Measurements from ENCODE around the gene PPP4R4.
"Not testable (repeated sequence)": the region's sequence is repeated elsewhere in the genome, so short reads cannot be mapped to it uniquely, and the experiment has no call there.

Gene PPP4R4

GRCh38 chr14:94145902-94146527 is 28.1 kb upstream of the PPP4R4 start:
- DNase-seq: peak; percentile 36

GRCh38 chr14:94152676-94153075 is 21.4 kb upstream of the PPP4R4 start:
- no peak for DNase-seq

- no peak for DNase-seq
These were observed 20.3 kb upstream of the PPP4R4 start for GRCh38 chr14:94153750-94154342.

GRCh38 chr14:94156143-94156542 is 18.0 kb upstream of the PPP4R4 start:
- DNase-seq: not testable (repeated sequence)

DNA sequence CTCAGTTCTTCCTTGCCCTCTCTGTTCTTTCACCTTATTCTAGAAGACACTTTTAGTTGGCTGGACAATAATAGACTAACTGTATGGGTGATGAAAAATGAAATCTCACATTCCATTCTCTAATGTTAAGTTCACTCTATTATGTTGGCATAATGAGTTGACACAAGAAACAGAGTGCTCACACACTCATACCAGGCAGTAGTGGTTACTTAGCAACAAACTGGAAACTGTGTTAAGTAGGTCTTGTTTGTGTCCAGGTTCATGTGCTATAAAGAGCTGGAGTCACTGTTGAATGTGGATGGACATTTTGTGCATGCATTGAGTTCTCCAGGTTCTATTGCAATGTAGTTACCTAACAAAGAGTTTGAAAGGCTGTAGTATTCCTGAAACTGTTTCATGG is 16.9 kb upstream of the PPP4R4 start:
- DNase-seq: no peak

GRCh38 chr14:94158239-94158883 is 15.8 kb upstream of the PPP4R4 start:
- DNase-seq: no peak

GRCh38 chr14:94161058-94161457 is 13.1 kb upstream of the PPP4R4 start:
- no peak for DNase-seq

DNA sequence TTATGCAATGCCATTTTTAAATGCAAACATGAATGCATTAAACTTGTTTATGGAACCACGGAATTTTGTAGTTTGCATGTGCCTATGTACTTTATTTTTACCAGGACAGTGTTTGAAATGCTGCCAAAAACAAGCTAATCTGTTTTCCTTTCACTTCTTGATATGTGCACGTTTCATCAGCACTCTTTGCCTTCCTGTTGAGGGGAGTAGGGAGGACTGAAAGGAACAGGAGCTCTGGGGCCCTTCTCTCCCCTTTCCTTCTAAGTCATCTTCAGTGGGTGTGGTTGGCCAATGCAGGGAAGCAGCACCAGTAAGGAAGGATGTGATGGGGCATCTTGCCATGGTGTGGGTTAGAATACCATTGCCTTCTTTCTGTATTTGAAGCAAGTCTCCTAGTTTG is 12.1 kb upstream of the PPP4R4 start:
- DNase-seq: no peak

- DNase-seq: no peak
These were observed 11.7 kb upstream of the PPP4R4 start for GRCh38 chr14:94162466-94162865.

- no peak for DNase-seq
These were observed 10.3 kb upstream of the PPP4R4 start for GRCh38 chr14:94163796-94164195.

GRCh38 chr14:94164685-94165431 is 9.3 kb upstream of the PPP4R4 start:
- no peak for DNase-seq

- DNase-seq: no peak
These were observed 8.4 kb upstream of the PPP4R4 start for GRCh38 chr14:94165744-94166143.

DNA sequence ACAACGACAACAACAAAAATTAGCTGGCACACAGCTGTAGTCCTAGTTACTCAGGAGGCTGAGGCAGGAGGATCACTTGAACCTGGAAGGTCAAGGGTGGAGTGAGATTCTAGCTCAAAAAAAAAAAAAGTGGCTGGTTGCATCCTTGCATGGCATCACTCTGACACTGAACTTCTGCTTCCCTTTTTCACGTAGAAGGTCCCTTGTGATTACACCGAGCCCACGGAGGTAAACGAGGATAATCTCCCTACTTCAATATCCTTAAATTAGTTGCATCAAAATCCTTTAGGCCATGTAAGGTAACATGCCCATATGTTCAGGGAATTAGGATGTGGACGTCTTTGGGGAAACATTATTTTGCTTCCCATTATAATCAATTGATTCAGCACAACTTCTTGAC is 4.0 kb upstream of the PPP4R4 start:
- DNase-seq: no peak

GRCh38 chr14:94171208-94171607 is 2.9 kb upstream of the PPP4R4 start:
- no peak for DNase-seq

DNA sequence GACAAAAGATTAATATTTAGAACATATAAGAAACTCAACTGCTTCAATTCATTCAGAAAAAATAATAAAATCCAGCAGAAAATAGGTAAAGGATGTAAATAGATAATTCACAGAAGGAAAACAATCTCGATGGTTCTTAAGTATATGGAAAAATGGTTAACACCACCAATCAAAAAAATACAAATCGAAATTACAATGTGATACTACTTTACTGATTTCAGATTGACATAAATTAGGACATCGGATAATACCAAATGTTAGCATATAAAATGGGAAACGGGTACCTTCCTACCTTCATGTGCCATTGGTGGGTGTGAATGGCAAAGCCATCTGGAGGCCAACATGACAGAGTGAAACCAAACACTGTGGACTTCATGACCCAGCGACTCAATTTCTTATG is 1.6 kb upstream of the PPP4R4 start:
- no peak for DNase-seq

DNA sequence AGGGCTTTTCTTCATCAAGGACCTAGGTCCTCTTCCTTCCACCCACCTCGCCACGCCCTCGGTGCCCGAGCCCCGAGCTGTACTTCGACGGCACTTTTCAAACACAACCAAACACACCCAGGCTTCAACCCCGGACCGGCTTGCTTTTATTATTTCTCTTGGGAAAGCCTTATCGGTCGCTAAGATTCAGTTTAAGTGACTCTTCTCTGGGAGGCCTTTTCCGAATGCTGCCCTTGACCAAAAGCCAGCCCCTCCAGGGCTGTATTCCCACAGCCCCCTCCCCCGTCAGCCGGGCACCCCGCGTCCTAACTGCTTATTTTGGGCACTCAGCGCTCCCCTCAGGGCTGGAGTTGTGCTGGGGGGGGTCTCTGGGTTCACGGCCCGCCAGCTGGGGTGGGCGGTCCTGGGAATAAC is 644 bp upstream of the PPP4R4 start:
- DNase-seq: peak; percentile 55

GRCh38 chr14:94174604-94175010 is 485 bp downstream of the PPP4R4 start:
- DNase-seq: no peak

DNA sequence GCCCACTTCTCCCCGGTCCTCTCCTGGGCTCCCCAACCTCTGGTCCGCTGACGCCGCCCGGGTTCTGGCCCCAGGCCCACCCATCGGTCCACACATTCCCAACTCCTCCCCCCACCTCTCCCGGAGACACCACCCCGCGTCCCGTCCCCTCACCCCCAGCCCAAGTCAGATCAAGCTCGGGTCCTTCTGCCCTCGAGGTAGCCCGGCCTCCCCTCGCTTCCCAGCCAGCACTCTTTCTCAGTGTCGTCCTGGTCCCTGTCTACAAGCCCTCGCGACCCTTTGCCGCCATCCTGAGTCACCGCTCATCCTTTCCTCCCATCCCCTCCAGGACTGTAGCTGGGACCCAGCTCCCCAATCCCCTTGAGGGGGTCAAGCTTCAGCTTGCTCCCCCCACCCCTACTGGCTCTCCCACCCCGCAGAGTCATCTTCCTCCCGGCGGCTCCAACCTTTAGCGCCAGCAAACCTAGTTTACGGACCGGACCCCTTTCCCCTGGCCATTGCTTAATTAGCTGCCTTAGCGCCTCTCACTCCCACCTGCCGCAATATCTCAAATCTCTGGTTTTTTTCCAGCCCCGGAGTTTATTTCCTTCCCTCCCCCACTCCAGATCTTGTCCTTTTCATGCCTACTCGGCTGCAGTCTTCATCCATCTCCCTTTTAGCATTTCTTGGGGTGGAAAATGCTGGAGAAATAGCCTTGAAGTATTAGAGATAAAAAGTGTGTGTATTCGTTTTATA is 1.1 kb downstream of the PPP4R4 start:
- DNase-seq: peak; percentile 66

DNA sequence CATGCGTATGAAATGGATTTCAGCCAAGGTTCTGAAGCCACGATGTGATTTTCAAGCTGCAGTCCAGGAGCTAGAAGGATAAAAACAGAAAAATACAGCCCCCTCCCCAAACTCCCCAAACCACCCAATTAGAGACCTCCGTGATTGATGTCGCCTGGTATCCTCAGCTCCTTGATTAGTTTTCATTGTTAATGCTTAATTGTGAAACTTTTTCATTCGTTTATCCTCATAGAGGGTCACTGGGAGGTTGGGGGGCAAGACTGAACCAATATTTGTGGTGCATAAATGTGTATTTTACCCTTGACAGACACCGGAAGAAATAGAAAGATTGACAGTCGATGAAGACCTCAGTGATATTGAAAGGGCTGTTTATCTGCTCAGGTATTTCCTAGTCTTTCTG is 1.6 kb downstream of the PPP4R4 start:
- DNase-seq: no peak

- DNase-seq: no peak
These were observed 2.7 kb downstream of the PPP4R4 start for GRCh38 chr14:94176808-94177207.

GRCh38 chr14:94177806-94178205 is 3.7 kb downstream of the PPP4R4 start:
- no peak for DNase-seq

DNA sequence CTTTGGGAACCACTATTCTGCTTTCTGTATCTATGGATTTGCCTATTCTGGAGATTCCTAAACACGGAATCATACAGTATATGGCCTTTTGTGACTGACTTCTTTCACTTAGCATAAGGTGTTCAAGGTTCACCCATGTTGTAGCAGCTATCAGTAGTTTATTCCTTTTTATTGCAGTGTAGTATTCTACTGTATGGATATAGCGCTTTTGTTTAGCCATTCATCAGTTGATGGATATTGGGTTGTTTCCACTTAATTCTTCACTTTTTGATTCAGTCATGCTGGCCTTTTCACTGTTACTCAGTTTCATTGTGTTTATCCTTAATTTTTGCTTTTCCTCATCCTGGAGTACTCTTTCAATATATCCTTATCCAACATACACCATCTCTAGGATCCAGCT is 5.1 kb downstream of the PPP4R4 start:
- no peak for DNase-seq

DNA sequence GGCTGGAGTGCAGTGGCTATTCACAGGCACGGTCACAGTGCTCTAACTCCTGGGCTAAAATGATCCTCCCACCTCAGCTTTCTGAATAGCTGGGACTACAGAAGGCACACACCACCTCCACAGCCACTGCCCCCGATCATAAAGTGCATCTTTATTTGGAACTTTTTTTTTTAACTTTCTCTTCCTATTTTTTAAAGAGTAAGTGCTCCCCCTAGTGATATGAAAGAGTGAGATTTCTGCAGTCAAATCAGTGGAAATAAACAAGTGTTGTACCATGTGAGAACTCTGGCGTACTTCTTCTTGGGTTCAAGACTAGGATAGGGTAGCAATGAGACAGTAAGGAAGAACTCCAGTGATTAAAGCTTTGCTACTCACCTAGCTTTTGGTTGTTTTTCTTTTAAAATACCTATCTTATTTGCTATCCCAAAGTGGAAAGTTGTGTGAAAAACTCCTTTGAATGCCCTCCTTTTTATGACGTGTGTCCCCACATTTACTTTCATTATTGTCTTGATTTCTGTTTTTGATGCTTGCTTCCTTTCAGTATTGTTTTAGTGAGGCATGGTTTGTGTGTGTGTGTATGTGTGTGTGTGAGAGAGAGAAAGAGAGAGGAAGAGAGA is 6.6 kb downstream of the PPP4R4 start:
- no peak for DNase-seq
